ENCODE data around the gene HCN1.
A peak's percentile ranks its signal among the peaks of the same experiment; 100 is the strongest.
"Not testable (repeated sequence)": the region's sequence is repeated elsewhere in the genome, so short reads cannot be mapped to it uniquely, and the experiment has no call there.

Gene HCN1

DNA sequence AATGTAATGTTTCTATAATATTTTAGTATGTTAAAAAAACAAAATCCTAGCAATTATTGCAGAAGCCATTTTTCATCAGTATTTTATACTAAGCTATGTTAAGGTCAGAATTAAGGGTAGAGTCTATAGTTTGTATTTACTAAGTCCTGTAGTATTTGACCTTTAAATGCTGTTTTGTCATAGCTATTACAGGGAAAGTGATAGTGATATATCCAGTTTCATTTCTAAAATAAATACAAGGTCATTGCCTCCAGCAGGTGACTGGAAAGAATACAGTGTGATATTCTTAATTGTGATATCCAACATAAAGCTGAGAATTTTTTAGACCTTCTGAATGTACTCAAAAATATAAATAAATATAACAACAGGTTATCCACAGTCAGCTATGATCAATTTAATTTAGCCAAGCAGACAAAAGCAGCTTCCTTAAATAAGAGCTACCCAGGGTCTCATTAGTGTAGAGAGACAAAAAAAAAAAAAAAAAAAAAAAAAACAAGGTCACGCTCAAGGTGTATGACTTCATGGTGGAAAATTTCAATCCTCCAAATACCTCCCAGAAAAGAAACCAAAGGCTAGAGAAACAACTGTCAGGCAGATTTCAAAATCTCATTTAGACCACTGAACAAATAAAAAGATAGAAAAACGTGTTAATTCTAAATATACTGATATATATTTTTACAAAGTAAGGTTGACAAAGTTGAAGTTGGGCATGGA is 278.7 kb downstream of the HCN1 start:
- no peak for DNase-seq (ENCODE audit: low spot score)

- DNase-seq (ENCODE audit: low spot score): no peak
Observed at GRCh38 chr5:45414620-45415573, 281.3 kb downstream of the HCN1 start.

GRCh38 chr5:45411971-45412612 is 284.1 kb downstream of the HCN1 start:
- no peak for DNase-seq (ENCODE audit: low spot score)

GRCh38 chr5:45410304-45410995 is 285.7 kb downstream of the HCN1 start:
- no peak for DNase-seq (ENCODE audit: low spot score)

DNA sequence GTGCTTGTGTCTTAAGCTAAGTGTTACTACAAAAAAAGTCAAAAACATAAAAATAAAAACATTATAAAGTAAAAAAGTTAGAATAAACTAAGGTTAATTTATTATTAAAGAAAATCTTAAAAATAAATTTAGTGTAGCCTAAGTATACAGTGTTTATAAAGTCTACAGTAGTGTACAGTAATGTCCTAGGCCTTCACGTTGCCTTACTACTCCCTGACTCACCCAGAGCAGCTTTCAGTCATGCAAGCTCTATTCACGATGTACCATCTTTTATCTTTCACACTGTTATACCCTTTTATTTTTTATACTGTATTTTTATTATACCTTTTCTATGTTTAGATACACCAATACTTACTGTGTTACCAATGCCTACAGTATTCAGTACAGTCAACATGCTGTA is 288.1 kb downstream of the HCN1 start:
- no peak for DNase-seq (ENCODE audit: low spot score)

- DNase-seq (ENCODE audit: low spot score): no peak
Observed at GRCh38 chr5:45402804-45403455, 293.2 kb downstream of the HCN1 start.

DNA sequence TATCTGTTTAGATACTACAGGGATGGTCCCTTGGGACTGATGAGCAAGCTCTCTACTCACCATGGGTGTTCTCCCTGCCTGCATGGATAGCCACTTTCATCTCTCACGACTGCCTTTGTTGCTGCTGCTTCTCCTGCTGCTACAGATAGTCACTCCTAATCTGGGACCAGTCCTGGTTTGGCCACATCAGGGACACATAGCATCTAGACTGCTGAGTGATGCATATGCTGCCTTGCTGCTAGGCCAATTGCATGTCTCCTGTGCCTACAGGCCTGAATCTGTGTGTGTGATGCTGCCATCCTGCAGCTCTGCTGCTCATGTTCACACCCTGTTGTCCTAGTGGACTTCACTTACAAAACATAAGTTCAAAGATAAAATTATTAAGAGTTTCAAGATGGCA is 297.1 kb downstream of the HCN1 start:
- peak; percentile 7 for DNase-seq (ENCODE audit: low spot score)

DNA sequence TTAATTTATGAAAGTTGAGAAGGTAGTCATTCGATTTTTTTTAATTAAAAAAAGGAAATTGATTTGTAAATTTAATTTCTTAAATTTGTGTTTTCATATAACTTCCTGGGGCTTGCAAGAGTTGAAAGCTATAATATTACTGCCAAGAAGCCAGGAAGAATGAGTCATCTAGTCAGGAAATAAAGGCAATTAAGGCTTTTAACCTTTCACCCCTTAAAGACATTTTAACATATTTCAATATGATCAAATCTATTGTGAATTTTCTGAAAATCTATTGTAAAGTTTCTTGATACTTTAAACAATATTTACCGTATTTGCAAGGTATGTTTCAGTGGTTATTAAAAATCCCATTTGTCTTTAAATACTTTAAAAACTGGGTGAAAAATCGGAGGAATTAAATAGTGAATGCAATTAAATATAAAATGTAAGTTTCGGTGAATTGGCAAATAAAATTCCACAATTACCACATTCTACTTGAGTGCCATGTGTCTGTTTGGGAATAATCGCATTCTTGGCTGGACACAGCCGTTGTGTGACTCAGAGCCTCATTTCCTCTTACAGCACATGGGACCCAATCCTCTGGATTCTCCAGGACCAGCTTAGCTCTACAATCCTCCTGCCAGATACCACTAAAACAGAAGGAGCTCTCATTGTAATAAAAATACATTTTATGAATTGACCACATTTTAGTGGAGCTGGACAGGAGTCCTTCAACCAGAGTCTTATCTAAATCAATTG is 310.7 kb downstream of the HCN1 start:
- DNase-seq (ENCODE audit: low spot score): peak; percentile 10

- DNase-seq (ENCODE audit: low spot score): no peak
Observed at GRCh38 chr5:45383985-45384384, 312.2 kb downstream of the HCN1 start.

GRCh38 chr5:45382583-45382982 is 313.6 kb downstream of the HCN1 start:
- DNase-seq (ENCODE audit: low spot score): no peak

DNA sequence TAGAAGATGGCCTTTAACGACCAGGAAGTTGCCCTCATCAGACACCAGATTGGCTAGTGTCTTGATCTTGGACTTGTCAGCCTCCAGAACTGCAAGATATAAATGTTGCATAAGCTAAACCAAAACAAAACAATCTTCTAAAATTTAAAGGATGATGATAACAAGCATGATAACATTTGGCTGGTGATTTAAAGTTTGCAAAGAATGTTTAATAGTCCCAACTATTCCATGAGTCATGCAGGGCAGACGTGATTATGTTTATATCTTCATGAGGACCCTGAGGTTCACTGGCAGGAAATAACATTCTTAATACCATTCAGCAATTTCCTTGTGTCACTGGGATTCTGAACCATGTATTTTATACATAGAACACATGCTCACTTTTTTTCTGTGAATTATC is 319.8 kb downstream of the HCN1 start:
- no peak for DNase-seq (ENCODE audit: low spot score)

GRCh38 chr5:45372629-45373028 is 323.6 kb downstream of the HCN1 start:
- no peak for DNase-seq (ENCODE audit: low spot score)

GRCh38 chr5:45371423-45371822 is 324.8 kb downstream of the HCN1 start:
- DNase-seq (ENCODE audit: low spot score): not testable (repeated sequence)

DNA sequence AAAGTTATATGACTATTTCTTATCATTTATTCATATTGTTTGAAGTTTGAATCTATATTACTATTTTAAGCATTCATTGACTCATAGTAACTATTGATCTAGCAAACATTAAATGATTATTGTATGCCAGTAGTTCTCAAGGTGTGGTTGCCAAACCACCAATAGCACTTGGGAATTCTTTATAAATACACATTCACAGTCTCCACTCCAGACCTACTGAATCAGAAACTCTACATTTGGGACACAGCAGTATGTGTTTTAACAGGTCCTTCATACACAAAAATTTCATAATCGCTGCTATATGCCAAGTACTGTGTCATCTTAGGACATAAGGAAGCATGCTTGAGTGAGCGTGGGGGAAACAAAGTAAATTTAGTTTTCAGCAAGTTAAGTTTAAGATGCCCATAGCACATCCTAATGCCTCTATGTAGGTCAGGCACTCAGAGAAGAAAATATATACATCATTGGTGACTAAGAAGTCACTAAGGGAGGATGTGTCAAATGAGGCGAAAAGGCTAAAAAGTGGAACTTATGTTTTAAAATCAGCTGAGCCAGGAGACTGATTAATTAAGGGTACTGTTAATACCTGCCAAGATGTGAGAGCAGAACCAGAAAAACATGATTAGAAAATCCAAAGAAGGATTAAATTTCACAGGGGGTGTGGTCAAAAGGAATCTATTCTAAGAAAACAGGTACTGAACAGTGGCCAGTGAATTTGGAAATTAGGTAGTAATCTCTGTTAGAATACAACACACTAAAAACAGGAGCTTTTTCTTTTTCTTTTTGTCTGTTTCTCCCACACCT is 340.8 kb downstream of the HCN1 start:
- peak; percentile 3 for DNase-seq (ENCODE audit: low spot score)

DNA sequence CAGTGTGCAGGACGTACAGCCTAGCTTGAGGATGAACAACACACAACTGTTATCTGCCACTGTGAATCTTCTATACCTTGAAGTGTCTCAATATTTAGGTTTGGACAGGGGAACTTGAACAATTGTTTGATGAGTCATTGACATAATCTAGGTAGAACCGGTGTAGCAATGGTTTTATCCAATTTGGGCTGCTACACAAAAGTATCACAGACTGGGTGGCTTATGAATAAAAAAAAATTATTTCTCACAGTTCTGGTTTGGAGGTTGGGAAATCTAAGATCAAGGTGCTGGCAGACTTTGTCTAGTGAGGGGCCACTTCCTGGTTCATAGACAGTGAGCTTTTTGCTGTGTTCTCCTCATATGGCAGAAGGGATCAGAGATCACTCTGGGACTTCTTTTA is 359.7 kb downstream of the HCN1 start:
- no peak for DNase-seq (ENCODE audit: low spot score)

DNA sequence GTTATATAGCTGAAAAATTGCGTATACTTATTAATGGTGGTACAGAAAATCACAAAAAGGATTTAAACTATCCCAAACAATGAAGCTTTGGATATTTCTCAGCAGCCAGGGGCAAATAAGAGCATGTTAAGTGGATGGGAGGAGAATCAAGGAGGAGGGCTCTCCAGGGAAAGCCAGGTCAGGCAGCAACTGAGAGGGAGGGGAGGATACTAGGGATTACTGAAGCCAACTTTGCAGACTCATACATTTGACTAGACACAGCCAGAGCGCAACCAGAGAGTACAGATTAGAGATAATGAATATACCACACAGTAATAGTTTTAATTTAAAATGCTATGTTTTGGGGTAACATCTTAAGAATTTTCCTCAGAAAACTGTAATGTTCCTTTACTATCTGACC is 360.2 kb downstream of the HCN1 start:
- DNase-seq (ENCODE audit: low spot score): no peak

- DNase-seq (ENCODE audit: low spot score): no peak
Observed at GRCh38 chr5:45335346-45335745, 360.8 kb downstream of the HCN1 start.

- no peak for DNase-seq (ENCODE audit: low spot score)
Observed at GRCh38 chr5:45334939-45335338, 361.2 kb downstream of the HCN1 start.

GRCh38 chr5:45312627-45313026 is 383.6 kb downstream of the HCN1 start:
- not testable (repeated sequence) for DNase-seq (ENCODE audit: low spot score)

DNA sequence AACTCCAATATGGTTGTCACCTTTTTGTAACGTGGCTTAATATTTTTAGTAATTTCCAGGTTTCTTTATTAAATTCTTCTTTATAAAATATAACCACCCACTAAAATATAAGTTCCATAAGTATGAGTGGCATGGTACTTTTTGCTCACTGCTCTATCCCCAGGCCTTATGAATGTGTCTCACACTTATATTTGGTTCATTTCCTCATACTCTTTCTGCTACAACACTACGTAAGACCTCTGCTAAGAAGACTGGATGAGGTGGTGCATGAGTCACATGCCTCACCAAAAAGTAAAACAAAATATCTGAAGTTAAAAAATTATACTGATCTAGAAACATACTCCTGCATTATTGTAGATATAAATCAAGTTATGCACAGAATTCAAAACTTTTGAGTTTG is 400.9 kb downstream of the HCN1 start:
- no peak for DNase-seq (ENCODE audit: low spot score)
